ENCODE measurements around the gene CBLN1.

- no peak for TF ChIP-seq FOXA1 (IDR thresholded peaks at IDR 0.05)
- TF ChIP-seq SUZ12 (IDR thresholded peaks at IDR 0.05) = no peak
- TF ChIP-seq FOXM1 (IDR thresholded peaks at IDR 0.05; ENCODE audit: borderline replicate concordance) = no peak
- TF ChIP-seq ELF4 (IDR thresholded peaks at IDR 0.05) = no peak
These were observed 1.2 kb upstream of the CBLN1 start for GRCh38 chr16:49282690-49283375.

All from HEK293T (cell line).